AML-193 (cell line): ENCODE measurements around the gene HEATR1.
A peak's percentile ranks its signal among the peaks of the same experiment; 100 is the strongest.
"Not testable (repeated sequence)": the region's sequence is repeated elsewhere in the genome, so short reads cannot be mapped to it uniquely, and the experiment has no call there.

Experiments used
- DNase-seq, 2 experiments: peaks; one replicate each; lab custom pipeline; 2025; lab: John Stamatoyannopoulos, UW

The HEATR1 gene

GRCh38 chr1:236603991-236604904, at the start of gene HEATR1:
Gene HEATR1 (minus strand): TSS chr1:236604516. CDS start chr1:236604095, 421 bp downstream.
- peak; percentile 78 to 85 for DNase-seq

- no peak for DNase-seq
Measured at GRCh38 chr1:236645016-236645680, 40.8 kb upstream of the HEATR1 start.

GRCh38 chr1:236642763-236643162, 38.4 kb upstream of the HEATR1 start:
- no peak for DNase-seq

- no peak for DNase-seq
Measured at GRCh38 chr1:236639686-236640085, 35.4 kb upstream of the HEATR1 start.

- DNase-seq = no peak
Measured at GRCh38 chr1:236638945-236639344, 34.6 kb upstream of the HEATR1 start.

GRCh38 chr1:236636017-236636416, 31.7 kb upstream of the HEATR1 start:
- no peak for DNase-seq

GRCh38 chr1:236627727-236628408, 23.6 kb upstream of the HEATR1 start:
- no peak for DNase-seq

- DNase-seq = no peak
Measured at GRCh38 chr1:236623371-236624166, 19.3 kb upstream of the HEATR1 start.

- no peak for DNase-seq
Measured at GRCh38 chr1:236622407-236622806, 18.1 kb upstream of the HEATR1 start.

GRCh38 chr1:236619398-236619797, 15.1 kb upstream of the HEATR1 start:
- DNase-seq = no peak

GRCh38 chr1:236618507-236618906, 14.2 kb upstream of the HEATR1 start:
- DNase-seq = no peak

- no peak for DNase-seq
Measured at GRCh38 chr1:236615399-236616148, 11.3 kb upstream of the HEATR1 start.

- no peak for DNase-seq
Measured at GRCh38 chr1:236612349-236612748, 8.0 kb upstream of the HEATR1 start.

GRCh38 chr1:236608930-236609726, 4.8 kb upstream of the HEATR1 start:
- peak; percentile 26 to 33 for DNase-seq

- DNase-seq = not testable (repeated sequence)
Measured at GRCh38 chr1:236607597-236607996, 3.3 kb upstream of the HEATR1 start.

- no peak for DNase-seq
Measured at GRCh38 chr1:236604905-236605806, 840 bp upstream of the HEATR1 start.

- DNase-seq = no peak
Measured at GRCh38 chr1:236602171-236602570, 2.1 kb downstream of the HEATR1 start.

GRCh38 chr1:236590553-236591150, 13.7 kb downstream of the HEATR1 start:
- no peak for DNase-seq

- no peak for DNase-seq
Measured at GRCh38 chr1:236589531-236589930, 14.8 kb downstream of the HEATR1 start.
